ENCODE data around the gene ZFR2.

Gene ZFR2

GRCh38 chr19:3782330-3782729 lies 86.5 kb downstream of the ZFR2 start:
- Histone ChIP-seq H3K4me1 (ENCODE audit: control insufficient read depth, insufficient read depth, low read length) (peaks cover 7% of the 10 kb centered on the region), H3K27ac (ENCODE audit: low read length) (no peak overlapping the region), H3K27me3 (ENCODE audit: control insufficient read depth, insufficient read depth, low read length) (peaks cover 3% of the 10 kb centered on the region; the same call in 1 of the 2 replicates), H3K4me3 (ENCODE audit: low read length) (no peak overlapping the region), H3K36me3 (ENCODE audit: control insufficient read depth, insufficient read depth, low read length) (peaks cover 2% of the 10 kb centered on the region), H3K9me3 (ENCODE audit: control insufficient read depth, insufficient read depth, low read length) (no peaks in the 10 kb centered on the region)
- no peak for DNase-seq (ENCODE audit: low read depth, low spot score)
- no CpG with 5 or more reads among the region's 1 CpG for WGBS (ENCODE audit: insufficient coverage, insufficient read length)

- H3K4me1 ChIP-seq (ENCODE audit: control insufficient read depth, insufficient read depth, low read length): peaks cover 7% of the 10 kb centered on the region
- H3K27me3 ChIP-seq (ENCODE audit: control insufficient read depth, insufficient read depth, low read length): peaks cover 3% of the 10 kb centered on the region; the same call in 1 of the 2 replicates
- no peak overlapping the region for H3K4me3 ChIP-seq (ENCODE audit: low read length)
- no CpG with 5 or more reads among the region's 2 CpGs for WGBS (ENCODE audit: insufficient coverage, insufficient read length)
- DNase-seq (ENCODE audit: low read depth, low spot score): no peak
- peaks cover 2% of the 10 kb centered on the region for H3K36me3 ChIP-seq (ENCODE audit: control insufficient read depth, insufficient read depth, low read length)
- H3K9me3 ChIP-seq (ENCODE audit: control insufficient read depth, insufficient read depth, low read length): no peaks in the 10 kb centered on the region
- H3K27ac ChIP-seq (ENCODE audit: low read length): no peak overlapping the region
These were observed 87.2 kb downstream of the ZFR2 start for GRCh38 chr19:3781603-3782002.

DNA sequence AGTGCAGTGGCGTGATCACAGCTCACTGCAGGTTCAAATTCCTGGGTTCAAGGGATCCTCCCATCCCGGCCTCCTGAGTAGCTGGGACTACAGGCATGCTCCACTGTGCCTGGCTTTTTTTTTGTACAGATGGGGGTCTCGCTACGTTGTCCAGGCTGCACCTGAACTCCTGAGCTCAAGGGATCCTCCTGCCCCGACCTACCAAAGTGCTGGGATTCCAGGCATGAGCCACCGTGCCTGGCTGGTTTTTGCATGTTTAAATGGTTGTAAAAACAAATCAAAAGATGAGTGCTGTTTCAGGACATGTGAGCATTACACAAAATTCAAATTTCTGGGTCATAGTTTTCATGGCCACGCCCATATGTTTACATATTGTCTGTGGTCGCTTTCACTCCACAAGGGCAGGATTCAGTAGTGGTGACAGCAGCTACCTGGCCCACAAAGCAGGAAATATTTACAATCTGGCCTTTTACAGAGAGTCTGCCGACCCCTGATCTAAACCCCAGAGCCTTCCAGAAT lies 88.0 kb downstream of the ZFR2 start:
- H3K4me3 ChIP-seq (ENCODE audit: low read length): no peak overlapping the region
- H3K36me3 ChIP-seq (ENCODE audit: control insufficient read depth, insufficient read depth, low read length): peaks cover 2% of the 10 kb centered on the region
- peaks cover 7% of the 10 kb centered on the region for H3K4me1 ChIP-seq (ENCODE audit: control insufficient read depth, insufficient read depth, low read length)
- WGBS (ENCODE audit: insufficient coverage, insufficient read length): no CpG with 5 or more reads among the region's 9 CpGs
- H3K27ac ChIP-seq (ENCODE audit: low read length): no peak overlapping the region
- DNase-seq (ENCODE audit: low read depth, low spot score): no peak
- peaks cover 3% of the 10 kb centered on the region; the same call in 1 of the 2 replicates for H3K27me3 ChIP-seq (ENCODE audit: control insufficient read depth, insufficient read depth, low read length)
- no peaks in the 10 kb centered on the region for H3K9me3 ChIP-seq (ENCODE audit: control insufficient read depth, insufficient read depth, low read length)

DNA sequence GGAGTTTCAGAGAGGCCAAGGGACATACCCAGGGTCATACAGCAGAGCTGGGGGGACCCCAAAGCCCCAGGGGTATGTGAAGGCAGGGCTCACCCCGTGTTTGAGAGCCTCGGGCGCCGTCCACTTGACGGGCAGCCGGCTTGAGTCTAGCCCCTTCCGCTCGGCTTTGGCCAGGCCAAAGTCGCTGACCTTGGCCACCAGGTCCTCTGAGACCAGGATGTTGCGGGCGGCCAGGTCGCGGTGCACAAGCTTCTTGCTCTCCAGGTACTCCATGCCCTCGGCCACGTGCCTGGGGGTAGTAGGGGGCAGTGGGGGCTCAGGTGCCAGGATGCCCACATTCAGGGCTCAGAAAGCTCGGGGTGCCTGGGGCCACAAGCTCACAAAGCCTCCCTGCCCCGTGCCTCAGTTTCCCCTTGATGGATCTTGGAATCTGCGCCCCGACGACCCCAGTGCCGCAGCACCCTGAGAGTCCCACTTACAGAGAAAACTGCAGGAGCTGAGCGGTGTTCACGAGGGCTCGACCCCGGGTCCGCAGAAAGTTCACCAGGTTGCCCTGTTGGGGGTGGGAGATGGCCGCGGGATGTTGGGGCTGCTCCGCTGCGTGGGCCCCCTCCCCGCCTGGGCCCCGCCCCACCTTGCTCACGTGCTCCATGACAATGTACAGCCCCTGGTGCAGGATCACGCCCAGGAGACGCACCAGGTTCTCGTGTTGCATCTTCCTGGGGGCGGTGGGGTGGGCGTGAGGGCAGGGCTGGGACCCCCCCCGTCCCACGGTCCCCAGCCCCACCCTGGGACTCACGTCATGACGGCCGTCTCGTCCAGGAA lies 89.7 kb downstream of the ZFR2 start:
- no peak for DNase-seq (ENCODE audit: low read depth, low spot score)
- no peaks in the 10 kb centered on the region for H3K9me3 ChIP-seq (ENCODE audit: control insufficient read depth, insufficient read depth, low read length)
- H3K4me3 ChIP-seq (ENCODE audit: low read length): no peak overlapping the region
- WGBS (ENCODE audit: insufficient coverage, insufficient read length): no CpG with 5 or more reads among the region's 44 CpGs
- H3K4me1 ChIP-seq (ENCODE audit: control insufficient read depth, insufficient read depth, low read length): peaks cover 3% of the 10 kb centered on the region; the same call in 1 of the 2 replicates
- H3K27me3 ChIP-seq (ENCODE audit: control insufficient read depth, insufficient read depth, low read length): no peaks in the 10 kb centered on the region
- no peaks in the 10 kb centered on the region; the same call in none of the 2 replicates for H3K36me3 ChIP-seq (ENCODE audit: control insufficient read depth, insufficient read depth, low read length)
- no peak overlapping the region for H3K27ac ChIP-seq (ENCODE audit: low read length)

DNA sequence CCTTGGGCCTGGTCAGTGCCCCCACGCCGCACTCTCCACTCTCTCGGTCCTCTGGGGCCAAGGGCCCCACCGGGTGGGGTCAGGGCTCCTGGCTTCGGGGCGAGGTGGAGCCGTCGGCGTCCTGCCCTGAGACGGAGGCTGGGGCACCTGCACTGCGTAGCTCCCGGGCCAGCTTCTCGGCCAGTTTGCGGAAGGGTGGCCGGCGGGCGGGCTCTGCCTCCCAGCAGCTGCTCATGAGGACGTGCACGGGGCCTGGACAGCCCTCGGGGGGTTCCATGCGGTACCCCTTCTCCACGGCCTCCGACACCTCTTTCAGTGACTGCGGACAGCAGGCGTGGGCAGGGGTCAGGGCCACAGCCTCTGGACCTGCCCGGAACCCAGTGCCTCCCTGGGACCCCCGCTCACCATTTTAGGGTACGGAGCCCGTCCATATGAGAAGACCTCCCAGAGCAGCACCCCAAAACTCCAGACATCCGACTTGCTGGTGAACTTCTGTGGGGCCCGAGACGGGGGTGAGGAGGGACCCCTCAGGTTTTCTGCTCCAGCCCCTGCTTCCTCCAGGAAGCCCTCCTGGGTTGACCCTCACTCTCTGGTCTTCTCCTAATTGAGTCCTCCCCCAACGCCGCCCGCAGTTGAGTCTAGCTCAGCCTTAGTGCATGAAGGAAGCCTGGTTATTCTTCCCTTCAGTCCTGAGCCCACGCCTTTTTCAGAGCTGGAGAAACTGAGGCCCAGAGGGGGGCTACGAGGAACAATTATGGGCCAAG lies 90.6 kb downstream of the ZFR2 start:
- Histone ChIP-seq H3K4me1 (ENCODE audit: control insufficient read depth, insufficient read depth, low read length) (no peaks in the 10 kb centered on the region), H3K27ac (ENCODE audit: low read length) (no peak overlapping the region), H3K36me3 (ENCODE audit: control insufficient read depth, insufficient read depth, low read length) (no peaks in the 10 kb centered on the region; the same call in none of the 2 replicates), H3K27me3 (ENCODE audit: control insufficient read depth, insufficient read depth, low read length) (no peaks in the 10 kb centered on the region), H3K9me3 (ENCODE audit: control insufficient read depth, insufficient read depth, low read length) (no peaks in the 10 kb centered on the region), H3K4me3 (ENCODE audit: low read length) (no peak overlapping the region)
- no CpG with 5 or more reads among the region's 37 CpGs for WGBS (ENCODE audit: insufficient coverage, insufficient read length)
- DNase-seq (ENCODE audit: low read depth, low spot score): no peak

DNA sequence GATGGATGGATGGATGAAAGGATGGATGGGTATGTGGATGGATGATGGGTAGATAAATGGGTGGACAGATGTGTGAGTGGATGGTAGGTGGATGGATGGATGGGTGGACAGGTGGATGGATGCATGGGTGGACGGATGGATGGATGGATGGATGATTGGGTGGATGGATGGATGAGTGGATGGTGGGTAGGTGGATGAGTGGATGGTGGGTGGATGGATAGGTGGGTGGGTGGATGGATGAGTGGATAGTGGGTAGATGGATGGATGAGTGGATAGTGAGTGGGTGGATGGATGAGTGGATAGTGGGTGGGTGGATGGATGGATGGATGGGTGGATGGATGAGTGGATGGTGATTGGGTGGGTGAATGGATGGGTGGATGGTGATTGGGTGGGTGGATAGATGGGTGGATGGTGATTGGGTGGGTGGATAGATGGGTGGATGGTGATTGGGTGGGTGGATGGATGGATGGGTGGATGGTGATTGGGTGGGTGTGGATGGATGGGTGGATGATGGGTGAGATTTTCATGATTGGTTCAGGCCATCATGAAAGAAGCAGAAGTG lies 92.3 kb downstream of the ZFR2 start:
- WGBS (ENCODE audit: insufficient coverage, insufficient read length): no CpG with 5 or more reads among the region's 1 CpG
- Histone ChIP-seq H3K36me3 (ENCODE audit: control insufficient read depth, insufficient read depth, low read length) (no peaks in the 10 kb centered on the region; the same call in 1 of the 2 replicates), H3K27ac (ENCODE audit: low read length) (no peak overlapping the region)

GRCh38 chr19:3775831-3776230 lies 93.0 kb downstream of the ZFR2 start:
- DNase-seq (ENCODE audit: low read depth, low spot score): no peak
- H3K9me3 ChIP-seq (ENCODE audit: control insufficient read depth, insufficient read depth, low read length): no peaks in the 10 kb centered on the region
- peaks cover 5% of the 10 kb centered on the region; the same call in 1 of the 2 replicates for H3K4me1 ChIP-seq (ENCODE audit: control insufficient read depth, insufficient read depth, low read length)
- H3K27ac ChIP-seq (ENCODE audit: low read length): no peak overlapping the region
- no peaks in the 10 kb centered on the region for H3K27me3 ChIP-seq (ENCODE audit: control insufficient read depth, insufficient read depth, low read length)
- no peak overlapping the region for H3K4me3 ChIP-seq (ENCODE audit: low read length)
- H3K36me3 ChIP-seq (ENCODE audit: control insufficient read depth, insufficient read depth, low read length): no peaks in the 10 kb centered on the region; the same call in 1 of the 2 replicates
- WGBS (ENCODE audit: insufficient coverage, insufficient read length): no CpG with 5 or more reads among the region's 5 CpGs

More for the DNA sequence above, 92.3 kb downstream of the ZFR2 start:
- Histone ChIP-seq H3K27me3 (ENCODE audit: control insufficient read depth, insufficient read depth, low read length) (no peaks in the 10 kb centered on the region), H3K9me3 (ENCODE audit: control insufficient read depth, insufficient read depth, low read length) (no peaks in the 10 kb centered on the region), H3K4me1 (ENCODE audit: control insufficient read depth, insufficient read depth, low read length) (peaks cover 3% of the 10 kb centered on the region; the same call in 1 of the 2 replicates), H3K4me3 (ENCODE audit: low read length) (no peak overlapping the region)
- DNase-seq (ENCODE audit: low read depth, low spot score): no peak

DNA sequence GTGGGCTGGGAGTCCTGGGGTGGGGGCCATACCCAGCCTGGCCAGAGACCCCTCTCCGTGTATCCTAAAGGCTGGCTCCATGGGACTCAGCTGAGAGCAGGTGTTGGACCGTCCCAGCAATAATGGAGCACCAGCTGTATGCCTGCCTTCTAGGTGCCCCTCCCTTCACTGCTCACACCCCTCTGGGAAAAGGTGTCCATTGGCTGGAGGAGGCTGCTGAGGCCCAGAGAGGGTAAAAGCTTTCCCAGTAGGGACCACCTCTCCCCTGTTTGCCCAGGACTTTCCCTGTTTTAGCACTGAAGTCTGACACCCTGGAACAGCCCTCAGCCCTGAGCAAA lies 93.5 kb downstream of the ZFR2 start:
- H3K27ac ChIP-seq (ENCODE audit: low read length): no peak overlapping the region
- H3K4me3 ChIP-seq (ENCODE audit: low read length): no peak overlapping the region
- H3K36me3 ChIP-seq (ENCODE audit: control insufficient read depth, insufficient read depth, low read length): peaks cover under 1% of the 10 kb centered on the region; the same call in 1 of the 2 replicates
- no peaks in the 10 kb centered on the region for H3K27me3 ChIP-seq (ENCODE audit: control insufficient read depth, insufficient read depth, low read length)
- no peak for DNase-seq (ENCODE audit: low read depth, low spot score)
- WGBS (ENCODE audit: insufficient coverage, insufficient read length): no CpG with 5 or more reads among the region's 2 CpGs
- H3K9me3 ChIP-seq (ENCODE audit: control insufficient read depth, insufficient read depth, low read length): no peaks in the 10 kb centered on the region
- H3K4me1 ChIP-seq (ENCODE audit: control insufficient read depth, insufficient read depth, low read length): peaks cover 6% of the 10 kb centered on the region; the same call in 1 of the 2 replicates

- H3K27me3 ChIP-seq (ENCODE audit: control insufficient read depth, insufficient read depth, low read length): no peaks in the 10 kb centered on the region
- whole genome bisulfite sequencing (ENCODE audit: insufficient coverage, insufficient read length): no CpG with 5 or more reads among the region's 25 CpGs
- no peak overlapping the region for H3K4me3 ChIP-seq (ENCODE audit: low read length)
- H3K9me3 ChIP-seq (ENCODE audit: control insufficient read depth, insufficient read depth, low read length): no peaks in the 10 kb centered on the region
- peaks cover 3% of the 10 kb centered on the region; the same call in 1 of the 2 replicates for H3K36me3 ChIP-seq (ENCODE audit: control insufficient read depth, insufficient read depth, low read length)
- DNase-seq (ENCODE audit: low read depth, low spot score): no peak
- H3K4me1 ChIP-seq (ENCODE audit: control insufficient read depth, insufficient read depth, low read length): peaks cover 8% of the 10 kb centered on the region; the same call in 1 of the 2 replicates
- H3K27ac ChIP-seq (ENCODE audit: low read length): no peak overlapping the region
These were observed 94.0 kb downstream of the ZFR2 start for GRCh38 chr19:3774621-3775373.
